Nucleus accumbens (tissue), 56 donors: ENCODE data around the gene RPN2.

Source experiments
- DNase-seq, 56 donors: peaks; one replicate each; lab custom pipeline; 2025; lab: John Stamatoyannopoulos, UW

RPN2 gene

GRCh38 chr20:37179683-37180524 lies 774 bp downstream of the RPN2 start:
- DNase-seq, result no peak

GRCh38 chr20:37185686-37186085 lies 6.6 kb downstream of the RPN2 start:
- DNase-seq, result no peak

GRCh38 chr20:37188787-37189186 lies 9.7 kb downstream of the RPN2 start:
- no peak for DNase-seq

- no peak for DNase-seq
These were observed 10.4 kb downstream of the RPN2 start for GRCh38 chr20:37189416-37190016.

GRCh38 chr20:37190354-37191112 lies 11.4 kb downstream of the RPN2 start:
- DNase-seq, result no peak

- DNase-seq, result peak; percentile 32 to 95 (median 87)
These were observed 13.2 kb downstream of the RPN2 start for GRCh38 chr20:37192137-37192854.

GRCh38 chr20:37193226-37193625 lies 14.1 kb downstream of the RPN2 start:
- no peak for DNase-seq

GRCh38 chr20:37193821-37194220 lies 14.7 kb downstream of the RPN2 start:
- DNase-seq, result no peak

- no peak for DNase-seq
These were observed 15.7 kb downstream of the RPN2 start for GRCh38 chr20:37194621-37195417.

- DNase-seq, result no peak
These were observed 20.0 kb downstream of the RPN2 start for GRCh38 chr20:37198932-37199660.

- DNase-seq, result no peak
These were observed 21.2 kb downstream of the RPN2 start for GRCh38 chr20:37200376-37200775.

- DNase-seq, result no peak
These were observed 22.0 kb downstream of the RPN2 start for GRCh38 chr20:37200926-37201826.

GRCh38 chr20:37201827-37202162 lies 22.7 kb downstream of the RPN2 start:
- no peak for DNase-seq

GRCh38 chr20:37202267-37202943 lies 23.3 kb downstream of the RPN2 start:
- DNase-seq, result peak in 4 of 56 donors; percentile 7 to 65 (median 12)

- no peak for DNase-seq
These were observed 24.9 kb downstream of the RPN2 start for GRCh38 chr20:37204056-37204455.

- DNase-seq, result no peak
These were observed 26.0 kb downstream of the RPN2 start for GRCh38 chr20:37205130-37205529.

GRCh38 chr20:37205794-37206193 lies 26.7 kb downstream of the RPN2 start:
- DNase-seq, result no peak

GRCh38 chr20:37207171-37207570 lies 28.0 kb downstream of the RPN2 start:
- DNase-seq, result no peak
